Endothelial cell of umbilical vein (primary cell): ENCODE results near the gene CSNK1D. TPM values are rescaled to one million over a fixed set of nuclear protein-coding genes. Genes with fewer than 3 reads are reported as not detected.
"Not testable (repeated sequence)": the region's sequence is repeated elsewhere in the genome, so short reads cannot be mapped to it uniquely, and the experiment has no call there.

Source experiments
- BruUV-seq: library from RNA; stranded (reverse); fragments of 400-500 nt; replicated peaks from 2 replicates; lab custom pipeline; 2021; lab: Mats Ljungman, UMichigan
- CTCF ChIA-PET: fragments of 300-600, 350-600 bp; sonication (Branson Sonifier 250); formaldehyde crosslinking; loops from one replicate; lab custom pipeline; 2021; ENCODE audit warnings: antibody characterized with exemption, inconsistent platforms; lab: Charles Lee
- POLR2A ChIA-PET: fragments of 300-600, 350-600 bp; sonication (Branson Sonifier 250); formaldehyde crosslinking; loops from one replicate; lab custom pipeline; 2021; ENCODE audit warnings: antibody characterized with exemption, inconsistent platforms; lab: Charles Lee
- DNase-seq: peaks from one replicate; pipeline ENCODE4 v3.0.0-alpha.2; 2011; ENCODE audit warnings: low read depth, low spot score
- FAIRE-seq: peaks from 2 replicates; lab custom pipeline; 2011; peaks lifted over from hg19 to GRCh38; lab: Jason Lieb, UNC
- H2AFZ ChIP-seq: 2 replicates; pipeline ENCODE4 v1.6.0; 2012; ENCODE audit warnings: low read depth, low read length, control low read depth, inconsistent platforms
- H3K27ac ChIP-seq: 2 replicates; pipeline ENCODE4 v1.5.1; 2011; ENCODE audit warnings: low read depth, mild to moderate bottlenecking, control low read depth, low read length, moderate library complexity; ENCODE audit not compliant: insufficient read depth
- H3K27me3 ChIP-seq, 2 experiments: 2 replicates each; pipeline versions ENCODE4 v1.6.0 to v1.6.1; 2011; ENCODE audit warnings: low read length in 2 of 2, mixed read lengths in 1 of 2; ENCODE audit not compliant: control insufficient read depth in 2 of 2, insufficient read depth in 2 of 2
- H3K36me3 ChIP-seq, 2 experiments: 2 replicates in 1 of 2; 3 replicates in 1 of 2; pipeline ENCODE4 v1.5.1; 2011; ENCODE audit warnings: low read length in 2 of 2, mild to moderate bottlenecking in 1 of 2, moderate library complexity in 1 of 2; ENCODE audit not compliant: control insufficient read depth in 2 of 2, insufficient read depth in 2 of 2; ENCODE audit errors: extremely low read depth in 1 of 2
- H3K4me1 ChIP-seq: 3 replicates; pipeline ENCODE4 v1.5.1; 2011; ENCODE audit warnings: mild to moderate bottlenecking, low read length; ENCODE audit not compliant: control insufficient read depth, insufficient read depth; ENCODE audit errors: extremely low read depth
- H3K4me2 ChIP-seq: 2 replicates; pipeline ENCODE4 v1.6.1; 2011; ENCODE audit warnings: low read length, control low read depth, mixed read lengths; ENCODE audit not compliant: insufficient read depth
- H3K4me3 ChIP-seq, 3 experiments: fragments of 200-600 bp in 1 of 3; sonication (generic), shearing (Covaris generic) in 1 of 3; replicated peaks in 1 of 3; 2 replicates each; pipeline ENCODE4 v1.5.1; 2011 to 2016; ENCODE audit warnings: control low read depth in 3 of 3, low read length in 3 of 3, mild to moderate bottlenecking in 2 of 3, inconsistent platforms in 1 of 3, low read depth in 1 of 3, moderate library complexity in 1 of 3; ENCODE audit not compliant: insufficient read depth in 1 of 3
- H3K79me2 ChIP-seq: 2 replicates; pipeline ENCODE4 v1.6.0; 2012; ENCODE audit warnings: low read length, inconsistent platforms; ENCODE audit not compliant: control insufficient read depth, insufficient read depth
- H3K9ac ChIP-seq: replicated peaks from 2 replicates; pipeline ENCODE3; 2011; ENCODE audit warnings: low read length, control low read depth; ENCODE audit not compliant: insufficient read depth; ENCODE audit errors: extremely low read depth
- H3K9me1 ChIP-seq: replicated peaks from 3 replicates; pipeline ENCODE4 v1.6.0; 2011; ENCODE audit warnings: mild to moderate bottlenecking, low read length; ENCODE audit not compliant: control insufficient read depth, insufficient read depth; ENCODE audit errors: extremely low read depth
- H3K9me3 ChIP-seq: replicated peaks from 2 replicates; pipeline ENCODE4 v1.5.1; 2012; ENCODE audit warnings: low read length, inconsistent platforms; ENCODE audit not compliant: control insufficient read depth, insufficient read depth
- H4K20me1 ChIP-seq: replicated peaks from 2 replicates; pipeline ENCODE3; 2011; ENCODE audit warnings: mild to moderate bottlenecking, low read length; ENCODE audit not compliant: control insufficient read depth, insufficient read depth; ENCODE audit errors: extremely low read depth
- CTCF ChIP-seq, 2 donors: IDR thresholded peaks; 1 replicate in 1 of 2; 2 replicates in 1 of 2; pipeline ENCODE4 v1.5.1; 2011; ENCODE audit warnings: low read length in 2 of 2, mild to moderate bottlenecking in 2 of 2, moderate library complexity in 2 of 2, control low read depth in 1 of 2, inconsistent platforms in 1 of 2, low read depth in 1 of 2; ENCODE audit not compliant: insufficient read depth in 1 of 2; ENCODE audit errors: extremely low read depth in 1 of 2
- EZH2 ChIP-seq: IDR thresholded peaks from 2 replicates; pipeline ENCODE4 v1.6.1; 2012; ENCODE audit warnings: borderline replicate concordance, low read depth, mild to moderate bottlenecking, moderate library complexity, low read length, inconsistent platforms; ENCODE audit not compliant: severe bottlenecking
- FOS ChIP-seq: IDR thresholded peaks from 2 replicates; pipeline ENCODE4 v1.6.1; 2011; ENCODE audit warnings: mild to moderate bottlenecking, low read length, moderate library complexity, borderline replicate concordance; ENCODE audit not compliant: insufficient read depth
- GATA2 ChIP-seq: IDR thresholded peaks from 2 replicates; pipeline ENCODE4 v1.7.0; 2011; ENCODE audit warnings: low read depth, mild to moderate bottlenecking, moderate library complexity, mixed read lengths, low read length; ENCODE audit not compliant: insufficient read length, insufficient read depth
- JUN ChIP-seq: IDR thresholded peaks from 2 replicates; pipeline ENCODE4 v1.6.1; 2011; ENCODE audit warnings: borderline replicate concordance, low read depth; ENCODE audit not compliant: insufficient read length, insufficient read depth
- MAX ChIP-seq: IDR thresholded peaks from 2 replicates; pipeline ENCODE4 v1.6.1; 2011; ENCODE audit not compliant: insufficient read depth, insufficient read length
- MYC ChIP-seq: IDR thresholded peaks from one replicate; pipeline ENCODE4 v1.6.1; 2011; ENCODE audit warnings: mild to moderate bottlenecking, low read depth, low read length
- POLR2A ChIP-seq: IDR thresholded peaks from 2 replicates; pipeline ENCODE4 v1.6.1; 2012; ENCODE audit warnings: low read depth, mild to moderate bottlenecking, control low read depth, low read length
- POLR2AphosphoS5 ChIP-seq: IDR thresholded peaks from 2 replicates; pipeline ENCODE4 v1.6.1; 2012; ENCODE audit warnings: low read depth, mild to moderate bottlenecking, control low read depth, low read length, moderate library complexity; ENCODE audit not compliant: insufficient read depth
- dilution Hi-C: fragments of 300-500 bp; cut with MboI; formaldehyde crosslinking; loops from one replicate; pipeline ENCODE4 v1.15.0; 2019; ENCODE audit warnings: low sequenced_read_pairs; ENCODE audit not compliant: extremely low pct_ligation_motif_present
- intact Hi-C: fragments of 100-400 bp; cut with micrococcal nuclease; formaldehyde crosslinking; loops from one replicate; pipeline ENCODE4 v1.10.0; 2022
- polyA plus RNA-seq, 4 experiments: library from polyadenylated mRNA; depleted of rRNA in 3 of 4; stranded (reverse) in 3 of 4; unstranded in 1 of 4; fragments of >200 nt; gene quantifications; 2 replicates each; pipeline versions ENCODE4 v1.2.1 to v1.2.3, GENCODE V29; 2011 to 2012; ENCODE audit warnings: missing spikeins in 1 of 4
- total RNA-seq: library from RNA; stranded (reverse); gene quantifications from 2 replicates; pipeline ENCODE4 v1.2.3, GENCODE V29; 2021

The CSNK1D gene
- total and polyA plus RNA-seq, 2 donors (not counting 3 experiments of a cell fraction or from before 2014, with no cell fraction given) = 127 to 155 TPM

- BruUV-seq, DNase-seq, H3K9me1 ChIP-seq, H3K27ac ChIP-seq, H2AFZ ChIP-seq, H3K27me3 ChIP-seq, H3K9me3 ChIP-seq, H3K4me1 ChIP-seq, FAIRE-seq, H3K4me3 ChIP-seq, H3K9ac ChIP-seq, CTCF ChIA-PET, H3K4me2 ChIP-seq, intact Hi-C loops, dilution Hi-C loops, POLR2A ChIA-PET, H4K20me1 ChIP-seq: not testable (repeated sequence)
- Histone ChIP-seq H3K36me3 (peaks cover 48 to 67% of the 10 kb centered on the region in 2 experiments), H3K79me2 (peaks cover 91% of the 10 kb centered on the region)
Observed at GRCh38 chr17:82259972-82260961, 13.2 kb downstream of the CSNK1D start.

- intact Hi-C loops (no loop called here), dilution Hi-C loops (no loop called here)
- DNase-seq = no peak
- Histone ChIP-seq H3K27ac (no peak overlapping the region), H3K9me3 (no peaks in the 10 kb centered on the region), H3K9ac (no peak overlapping the region), H3K4me1 (no peaks in the 10 kb centered on the region), H3K36me3 (peaks cover 43 to 56% of the 10 kb centered on the region in 2 experiments), H3K4me3 (no peak overlapping the region), H2AFZ (no peak overlapping the region), H3K9me1 (no peaks in the 10 kb centered on the region), H3K27me3 (no peaks in the 10 kb centered on the region), H4K20me1 (no peaks in the 10 kb centered on the region), H3K79me2 (peaks cover 77% of the 10 kb centered on the region), H3K4me2 (no peak overlapping the region)
- TF ChIP-seq EZH2 = no peak
- TF ChIP-seq MAX = no peak
- TF ChIP-seq MYC = no peak
- no peak for TF ChIP-seq POLR2AphosphoS5
- no peak for TF ChIP-seq POLR2A
- no peak for TF ChIP-seq FOS
- TF ChIP-seq CTCF (IDR thresholded peaks at IDR 0.05; ENCODE audit: extremely low read depth in 1 of 2, insufficient read depth in 1 of 2, low read depth in 1 of 2, low read length in 2 of 2) = no peak
- no peak for TF ChIP-seq JUN
- TF ChIP-seq GATA2 = no peak
- FAIRE-seq = no peak
- ChIA-PET CTCF (no interaction called here), POLR2A (no interaction called here)
- BruUV-seq = no TSS peak
Observed at GRCh38 chr17:82258555-82258954, 14.9 kb downstream of the CSNK1D start.
